IPS DF 19.7 (cell line): ENCODE data around the gene DLG5.

Source experiments
- DNase-seq: peaks from one replicate; pipeline ENCODE4 v3.0.0-alpha.2; 2013; ENCODE audit warnings: low read depth, low spot score

The DLG5 gene

GRCh38 chr10:77926566-77927401 lies at the start of gene DLG5:
DLG5 (minus strand) TSS chr10:77926755; CDS start chr10:77926520, 235 bp downstream.
- no peak for DNase-seq

- no peak for DNase-seq
Observed at GRCh38 chr10:77975086-77975666, 48.6 kb upstream of the DLG5 start.

- peak; percentile 64 for DNase-seq
Observed at GRCh38 chr10:77974396-77975074, 48.0 kb upstream of the DLG5 start.

- no peak for DNase-seq
Observed at GRCh38 chr10:77973276-77973675, 46.7 kb upstream of the DLG5 start.

- no peak for DNase-seq
Observed at GRCh38 chr10:77972148-77972547, 45.6 kb upstream of the DLG5 start.

- no peak for DNase-seq
Observed at GRCh38 chr10:77971804-77972144, 45.2 kb upstream of the DLG5 start.

- peak; percentile 33 for DNase-seq
Observed at GRCh38 chr10:77970869-77971803, 44.6 kb upstream of the DLG5 start.

GRCh38 chr10:77969114-77969513 lies 42.6 kb upstream of the DLG5 start:
- DNase-seq: no peak

GRCh38 chr10:77967611-77968022 lies 41.1 kb upstream of the DLG5 start:
- DNase-seq: no peak

GRCh38 chr10:77965294-77965693 lies 38.7 kb upstream of the DLG5 start:
- no peak for DNase-seq

GRCh38 chr10:77964811-77965210 lies 38.3 kb upstream of the DLG5 start:
- DNase-seq: no peak

GRCh38 chr10:77963901-77964300 lies 37.3 kb upstream of the DLG5 start:
- DNase-seq: no peak

- no peak for DNase-seq
Observed at GRCh38 chr10:77962350-77963146, 36.0 kb upstream of the DLG5 start.

- DNase-seq: no peak
Observed at GRCh38 chr10:77961668-77962067, 35.1 kb upstream of the DLG5 start.

- no peak for DNase-seq
Observed at GRCh38 chr10:77960829-77961329, 34.3 kb upstream of the DLG5 start.

GRCh38 chr10:77959887-77960455 lies 33.4 kb upstream of the DLG5 start:
- no peak for DNase-seq

GRCh38 chr10:77959384-77959783 lies 32.8 kb upstream of the DLG5 start:
- no peak for DNase-seq

GRCh38 chr10:77955136-77955535 lies 28.6 kb upstream of the DLG5 start:
- no peak for DNase-seq

GRCh38 chr10:77949167-77949566 lies 22.6 kb upstream of the DLG5 start:
- peak; percentile 79 for DNase-seq

GRCh38 chr10:77946084-77946483 lies 19.5 kb upstream of the DLG5 start:
- no peak for DNase-seq
